ENCODE measurements around the gene MED9.

The MED9 gene

GRCh38 chr17:17537311-17538099 lies 60.7 kb downstream of the MED9 start:
- no peak for DNase-seq (ENCODE audit: extremely low read depth, low read depth)
- no peak for TF ChIP-seq CTCF (IDR thresholded peaks at IDR 0.05; ENCODE audit: low read depth, low read length)

- DNase-seq (ENCODE audit: extremely low read depth, low read depth) = no peak
- TF ChIP-seq CTCF (IDR thresholded peaks at IDR 0.05; ENCODE audit: low read depth, low read length) = no peak
These were observed 61.9 kb downstream of the MED9 start for GRCh38 chr17:17538417-17539391.

GRCh38 chr17:17539591-17539990 lies 62.8 kb downstream of the MED9 start:
- no peak for DNase-seq (ENCODE audit: extremely low read depth, low read depth)
- no peak for TF ChIP-seq CTCF (IDR thresholded peaks at IDR 0.05; ENCODE audit: low read depth, low read length)

GRCh38 chr17:17540278-17540906 lies 63.6 kb downstream of the MED9 start:
- DNase-seq (ENCODE audit: extremely low read depth, low read depth) = no peak
- TF ChIP-seq CTCF (IDR thresholded peaks at IDR 0.05; ENCODE audit: low read depth, low read length) = no peak

GRCh38 chr17:17540935-17541639 lies 64.3 kb downstream of the MED9 start:
- no peak for DNase-seq (ENCODE audit: extremely low read depth, low read depth)
- TF ChIP-seq CTCF (IDR thresholded peaks at IDR 0.05; ENCODE audit: low read depth, low read length) = no peak

GRCh38 chr17:17541640-17542001 lies 64.8 kb downstream of the MED9 start:
- no peak for DNase-seq (ENCODE audit: extremely low read depth, low read depth)
- no peak for TF ChIP-seq CTCF (IDR thresholded peaks at IDR 0.05; ENCODE audit: low read depth, low read length)

Data from AG09319 (cell line).